C4-2B (cell line): ENCODE data around the gene SIRT5.

Experiments
- H3K27ac ChIP-seq: fragments of 450-650 bp; 2 replicates; pipeline ENCODE4 v1.5.1; 2017
- ZFX ChIP-seq: fragments of 450-650 bp; IDR thresholded peaks from 2 replicates; pipeline ENCODE4 v1.6.1; 2017
- TF ChIP-seq, protein P1 (sequence below): fragments of 450-650 bp; conservative IDR thresholded peaks from 2 replicates; pipeline ENCODE4 v1.5.1; 2017; ENCODE audit warnings: mild to moderate bottlenecking

SIRT5 gene

DNA sequence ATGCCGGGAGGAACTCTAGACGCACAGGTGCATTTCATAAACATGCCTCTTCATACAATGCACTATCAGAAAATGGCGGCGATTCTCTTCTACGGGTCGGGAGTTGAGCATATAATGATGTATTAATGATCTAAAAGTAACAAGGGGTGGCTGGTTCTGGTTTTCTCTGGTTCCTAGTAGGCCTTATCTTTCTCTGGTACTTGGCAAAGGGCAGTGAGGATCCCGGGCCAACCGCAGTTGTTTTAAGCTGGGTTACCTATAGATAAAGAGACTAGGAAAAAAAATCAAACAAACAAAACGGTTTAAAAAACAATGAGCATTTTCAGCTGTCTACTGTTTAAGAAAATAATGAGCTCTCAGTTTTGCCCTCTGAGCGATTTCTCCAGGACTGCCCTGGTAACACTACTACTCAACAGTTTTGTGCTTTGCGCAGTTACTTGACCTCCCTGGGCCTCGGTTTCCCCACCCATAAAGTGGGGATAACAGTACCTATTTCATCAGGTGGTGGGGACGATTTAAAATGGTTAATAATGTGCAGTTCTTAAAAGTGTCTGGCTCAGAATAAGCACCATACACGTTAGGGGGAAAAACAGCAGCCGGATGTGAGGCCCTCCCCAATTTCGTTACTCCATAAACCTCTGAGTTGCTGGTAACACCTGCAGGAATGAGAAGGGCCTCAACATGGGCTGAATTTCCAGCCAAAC is 1.3 kb upstream of the SIRT5 start:
- H3K27ac ChIP-seq, result peak overlapping the region; percentile 94
- no peak for TF ChIP-seq ZFX

DNA sequence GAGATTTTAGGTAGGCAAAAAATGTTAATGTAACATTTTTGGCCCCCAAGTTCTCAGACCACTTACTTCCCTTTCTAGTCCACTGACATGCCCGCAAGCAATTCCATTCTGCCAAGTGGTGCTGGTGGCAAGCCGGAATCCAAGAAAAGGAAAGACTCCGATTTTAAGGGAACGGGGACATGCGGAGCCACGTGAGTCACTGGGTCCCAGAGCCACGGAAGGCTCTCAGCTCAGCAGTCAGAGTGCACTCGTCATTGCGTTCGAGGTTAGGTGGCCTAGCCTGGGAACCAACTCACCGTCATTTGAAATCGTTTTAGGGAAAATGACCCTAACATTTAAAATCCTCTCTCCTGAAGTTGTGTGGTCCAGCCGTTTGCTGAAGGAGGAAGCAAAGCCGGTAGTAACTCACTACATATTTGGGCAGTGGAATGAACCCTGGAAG is 711 bp upstream of the SIRT5 start:
- TF ChIP-seq, protein P1, sequence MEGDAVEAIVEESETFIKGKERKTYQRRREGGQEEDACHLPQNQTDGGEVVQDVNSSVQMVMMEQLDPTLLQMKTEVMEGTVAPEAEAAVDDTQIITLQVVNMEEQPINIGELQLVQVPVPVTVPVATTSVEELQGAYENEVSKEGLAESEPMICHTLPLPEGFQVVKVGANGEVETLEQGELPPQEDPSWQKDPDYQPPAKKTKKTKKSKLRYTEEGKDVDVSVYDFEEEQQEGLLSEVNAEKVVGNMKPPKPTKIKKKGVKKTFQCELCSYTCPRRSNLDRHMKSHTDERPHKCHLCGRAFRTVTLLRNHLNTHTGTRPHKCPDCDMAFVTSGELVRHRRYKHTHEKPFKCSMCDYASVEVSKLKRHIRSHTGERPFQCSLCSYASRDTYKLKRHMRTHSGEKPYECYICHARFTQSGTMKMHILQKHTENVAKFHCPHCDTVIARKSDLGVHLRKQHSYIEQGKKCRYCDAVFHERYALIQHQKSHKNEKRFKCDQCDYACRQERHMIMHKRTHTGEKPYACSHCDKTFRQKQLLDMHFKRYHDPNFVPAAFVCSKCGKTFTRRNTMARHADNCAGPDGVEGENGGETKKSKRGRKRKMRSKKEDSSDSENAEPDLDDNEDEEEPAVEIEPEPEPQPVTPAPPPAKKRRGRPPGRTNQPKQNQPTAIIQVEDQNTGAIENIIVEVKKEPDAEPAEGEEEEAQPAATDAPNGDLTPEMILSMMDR, result no peak
- no peak for TF ChIP-seq ZFX
- H3K27ac ChIP-seq, result peak overlapping the region; percentile 94

DNA sequence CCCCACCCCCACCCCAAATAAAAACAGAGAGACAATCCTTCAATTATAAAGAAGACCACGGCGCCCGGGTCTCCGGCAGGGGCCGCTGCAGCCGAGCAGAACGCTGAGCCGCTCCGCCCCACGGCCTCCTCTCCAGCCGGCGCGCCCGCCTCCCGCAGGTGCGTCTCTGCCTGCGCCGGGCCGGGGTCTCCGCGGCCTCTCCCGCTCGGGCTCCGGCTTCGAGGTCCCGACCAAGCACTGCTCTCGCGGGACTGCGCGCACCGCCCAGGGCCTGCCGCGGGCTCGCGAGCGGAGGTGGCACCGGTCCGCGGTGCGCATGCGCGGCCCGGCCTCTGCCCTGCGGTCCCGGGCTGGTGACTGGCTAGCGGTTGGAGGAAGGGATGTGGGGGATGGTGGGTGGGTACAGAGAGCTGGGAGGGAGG is 241 bp upstream of the SIRT5 start:
- H3K27ac ChIP-seq, result peak overlapping the region; percentile 94
- TF ChIP-seq, protein P1, result peak; percentile 75
- TF ChIP-seq ZFX, result no peak

DNA sequence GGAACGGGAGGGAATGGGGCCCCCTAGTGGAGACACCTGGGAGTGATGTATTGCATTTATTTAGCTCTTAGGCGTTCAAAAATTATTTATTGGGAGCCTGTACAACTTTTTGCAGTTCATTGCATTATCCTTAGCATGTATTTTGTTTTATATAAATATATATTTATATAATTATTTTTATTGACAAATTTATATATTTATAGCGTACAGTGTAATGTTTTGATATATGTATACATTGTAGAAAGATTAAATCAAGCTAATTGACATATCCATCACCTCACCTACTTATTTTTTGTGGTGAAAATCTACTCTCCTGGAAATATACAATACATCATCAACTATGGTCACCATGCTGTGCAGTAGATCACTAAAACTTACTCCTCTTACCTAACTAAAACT is 975 bp downstream of the SIRT5 start:
- TF ChIP-seq ZFX, result no peak
- TF ChIP-seq, protein P1, result peak; percentile 81
- H3K27ac ChIP-seq, result peak overlapping the region; percentile 94

DNA sequence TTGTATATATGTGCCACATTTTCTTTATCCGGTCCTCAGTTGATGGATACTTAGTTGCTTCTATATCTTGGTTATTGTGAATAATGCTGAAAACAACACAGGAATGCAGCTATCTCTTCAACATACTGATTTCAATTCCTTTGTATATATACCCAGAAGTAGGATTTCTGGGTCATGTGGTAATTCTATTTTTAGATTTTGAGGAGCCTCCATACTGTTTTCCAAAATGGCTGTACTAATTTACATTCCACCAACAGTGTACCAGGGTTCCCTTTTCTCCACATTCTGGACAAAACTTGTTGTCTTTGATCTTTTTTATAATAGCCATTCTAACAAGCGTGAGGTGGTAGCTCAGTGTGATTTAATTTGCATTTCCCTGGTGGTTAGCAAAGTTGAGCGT is 1.6 kb downstream of the SIRT5 start:
- TF ChIP-seq ZFX, result no peak
- TF ChIP-seq, protein P1, result no peak
- no peak overlapping the region for H3K27ac ChIP-seq

DNA sequence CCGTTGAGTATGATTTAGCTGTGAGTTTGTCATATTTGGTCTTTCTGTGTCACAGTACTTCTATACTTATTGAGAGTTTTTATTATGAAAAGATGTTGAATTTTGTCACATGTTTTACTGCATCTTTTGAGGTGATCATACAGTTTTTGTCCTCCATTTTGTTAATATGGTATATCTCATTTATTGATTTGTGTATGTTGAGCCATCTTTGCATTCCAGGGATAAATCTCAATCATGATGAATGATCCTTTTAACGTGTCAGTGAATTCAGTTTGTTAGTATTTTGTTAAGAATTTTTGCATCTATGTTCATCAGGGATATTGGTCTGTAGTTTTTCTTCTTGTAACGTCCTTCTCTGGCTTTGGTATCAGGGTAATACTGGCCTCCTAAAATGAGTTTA is 3.5 kb downstream of the SIRT5 start:
- TF ChIP-seq, protein P1, result no peak
- TF ChIP-seq ZFX, result no peak
- H3K27ac ChIP-seq, result no peak overlapping the region

DNA sequence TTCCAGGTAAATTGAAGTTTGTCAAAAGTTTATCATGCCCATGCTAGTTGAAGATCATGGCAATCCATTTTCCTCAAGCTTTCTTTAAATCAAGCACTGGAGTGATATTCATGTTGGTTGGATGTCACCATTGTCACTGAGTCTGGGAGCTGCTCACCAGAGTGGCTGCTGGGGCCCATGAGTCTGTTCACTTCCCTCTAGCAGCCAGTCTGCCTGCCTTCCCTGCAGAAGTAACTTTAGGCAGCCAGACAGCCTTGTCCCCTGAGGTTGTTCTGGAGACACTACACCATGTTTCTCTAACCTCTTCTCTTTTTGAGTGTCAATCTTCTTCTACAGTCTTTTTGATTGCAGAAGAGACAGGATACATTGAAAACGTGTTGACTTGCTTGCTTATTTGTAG is 5.5 kb downstream of the SIRT5 start:
- TF ChIP-seq ZFX, result no peak
- TF ChIP-seq, protein P1, result no peak
- no peak overlapping the region for H3K27ac ChIP-seq

DNA sequence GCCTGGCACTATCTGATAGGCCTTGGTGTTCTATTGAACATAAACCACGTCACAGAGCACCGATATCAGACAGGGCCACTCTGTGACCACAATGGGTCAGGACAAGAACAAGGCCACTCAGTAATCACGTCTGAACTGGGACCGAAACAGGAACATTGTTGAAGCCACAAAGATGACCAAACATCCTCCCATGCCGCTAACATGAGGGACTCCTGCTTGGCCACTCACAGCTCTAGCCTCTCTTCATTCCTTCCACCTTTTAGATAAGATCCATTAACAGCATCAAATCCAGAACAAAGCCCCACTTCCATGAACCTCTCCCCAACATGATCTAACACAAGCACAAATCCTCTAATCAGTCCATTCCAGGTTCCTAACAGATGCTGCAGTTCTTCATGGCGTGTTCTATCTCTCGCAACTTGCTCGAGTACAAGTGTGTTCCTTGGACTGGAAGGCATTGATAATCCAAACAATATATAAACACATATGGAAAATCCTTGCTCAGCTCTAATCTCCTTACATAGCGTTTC is 7.4 kb downstream of the SIRT5 start:
- no peak overlapping the region for H3K27ac ChIP-seq
- TF ChIP-seq ZFX, result no peak
- TF ChIP-seq, protein P1, result no peak
